Effector memory CD4-positive, alpha-beta T cell (primary cell): ENCODE measurements around the gene C1QTNF8.

Source experiments
- DNase-seq, 3 donors: peaks; one replicate each; pipeline ENCODE4 v3.0.0-alpha.2; 2020
- H3K27ac ChIP-seq: 2 replicates; pipeline ENCODE4 v1.7.0; 2013; ENCODE audit warnings: mild to moderate bottlenecking, low read length, moderate library complexity; ENCODE audit not compliant: insufficient read depth, poor library complexity, severe bottlenecking
- H3K27me3 ChIP-seq: replicated peaks from 2 replicates; pipeline ENCODE4 v1.7.0; 2013; ENCODE audit warnings: mild to moderate bottlenecking, low read length; ENCODE audit not compliant: insufficient read depth, control insufficient read depth, poor library complexity, severe bottlenecking
- H3K36me3 ChIP-seq: 2 replicates; pipeline ENCODE4 v1.7.0; 2013; ENCODE audit warnings: mild to moderate bottlenecking, low read length, moderate library complexity; ENCODE audit not compliant: control insufficient read depth, insufficient read depth
- H3K4me1 ChIP-seq: 2 replicates; pipeline ENCODE4 v1.7.0; 2013; ENCODE audit warnings: low read length, mild to moderate bottlenecking; ENCODE audit not compliant: control insufficient read depth, insufficient read depth, poor library complexity, severe bottlenecking
- H3K4me3 ChIP-seq: 2 replicates; pipeline ENCODE4 v1.7.0; 2013; ENCODE audit warnings: low read length, low read depth, mild to moderate bottlenecking; ENCODE audit not compliant: insufficient read depth, poor library complexity, severe bottlenecking
- H3K9me3 ChIP-seq: 2 replicates; pipeline ENCODE4 v1.7.0; 2013; ENCODE audit warnings: mild to moderate bottlenecking, low read length, moderate library complexity; ENCODE audit not compliant: control insufficient read depth

The C1QTNF8 gene

DNA sequence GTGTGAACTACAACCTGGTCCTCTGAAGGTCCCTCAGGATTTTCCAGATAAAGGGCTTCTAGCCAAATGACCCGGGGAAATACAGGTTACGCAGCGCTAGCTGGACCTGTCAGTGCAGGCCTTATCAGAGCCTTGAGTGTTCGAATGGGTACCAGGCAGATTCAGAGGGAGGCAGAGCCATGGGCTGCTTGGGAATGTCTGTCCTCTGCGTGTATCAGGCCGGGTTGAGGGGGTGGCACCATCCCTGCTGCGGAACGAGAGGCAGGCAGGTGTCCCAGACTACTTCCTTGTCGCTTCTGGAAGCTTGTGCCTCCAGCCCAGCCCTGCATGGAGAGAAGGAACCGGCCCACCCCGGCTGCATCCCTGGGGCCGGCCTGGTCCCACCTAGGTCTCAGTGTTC is 57.1 kb downstream of the C1QTNF8 start:
- no peaks in the 10 kb centered on the region for H3K9me3 ChIP-seq
- no peak overlapping the region for H3K4me3 ChIP-seq
- no peak overlapping the region for H3K27ac ChIP-seq
- no peaks in the 10 kb centered on the region for H3K4me1 ChIP-seq
- no peak for DNase-seq
- no peaks in the 10 kb centered on the region for H3K36me3 ChIP-seq
- H3K27me3 ChIP-seq = no peaks in the 10 kb centered on the region
